A673 (cell line): ENCODE data around the gene GPHN.

ENCODE experiments used
- EZH2 ChIP-seq: fragments of 200-600 bp; sonication (generic); IDR thresholded peaks from 2 replicates; pipeline ENCODE4 v1.6.1; 2017; ENCODE audit warnings: borderline replicate concordance, low read depth, mild to moderate bottlenecking, mixed read lengths, antibody characterized with exemption, low read length; ENCODE audit not compliant: poor library complexity, severe bottlenecking
- TF ChIP-seq, protein P1 (sequence below): fragments of 300-800, 200-600 bp; sonication (generic); conservative IDR thresholded peaks from 2 replicates; pipeline ENCODE4 v1.5.1; 2017; ENCODE audit warnings: low read depth, mild to moderate bottlenecking, antibody characterized with exemption, low read length, moderate library complexity, mixed read lengths

GRCh38 chr14:66600416-66600815 is 92.5 kb downstream of the GPHN start:
- TF ChIP-seq, protein P1, sequence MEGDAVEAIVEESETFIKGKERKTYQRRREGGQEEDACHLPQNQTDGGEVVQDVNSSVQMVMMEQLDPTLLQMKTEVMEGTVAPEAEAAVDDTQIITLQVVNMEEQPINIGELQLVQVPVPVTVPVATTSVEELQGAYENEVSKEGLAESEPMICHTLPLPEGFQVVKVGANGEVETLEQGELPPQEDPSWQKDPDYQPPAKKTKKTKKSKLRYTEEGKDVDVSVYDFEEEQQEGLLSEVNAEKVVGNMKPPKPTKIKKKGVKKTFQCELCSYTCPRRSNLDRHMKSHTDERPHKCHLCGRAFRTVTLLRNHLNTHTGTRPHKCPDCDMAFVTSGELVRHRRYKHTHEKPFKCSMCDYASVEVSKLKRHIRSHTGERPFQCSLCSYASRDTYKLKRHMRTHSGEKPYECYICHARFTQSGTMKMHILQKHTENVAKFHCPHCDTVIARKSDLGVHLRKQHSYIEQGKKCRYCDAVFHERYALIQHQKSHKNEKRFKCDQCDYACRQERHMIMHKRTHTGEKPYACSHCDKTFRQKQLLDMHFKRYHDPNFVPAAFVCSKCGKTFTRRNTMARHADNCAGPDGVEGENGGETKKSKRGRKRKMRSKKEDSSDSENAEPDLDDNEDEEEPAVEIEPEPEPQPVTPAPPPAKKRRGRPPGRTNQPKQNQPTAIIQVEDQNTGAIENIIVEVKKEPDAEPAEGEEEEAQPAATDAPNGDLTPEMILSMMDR: no peak
- no peak for TF ChIP-seq EZH2
